ENCODE results near the gene FOXK2.
"Not testable (repeated sequence)": the region's sequence is repeated elsewhere in the genome, so short reads cannot be mapped to it uniquely, and the experiment has no call there.

- TF ChIP-seq, protein P1, sequence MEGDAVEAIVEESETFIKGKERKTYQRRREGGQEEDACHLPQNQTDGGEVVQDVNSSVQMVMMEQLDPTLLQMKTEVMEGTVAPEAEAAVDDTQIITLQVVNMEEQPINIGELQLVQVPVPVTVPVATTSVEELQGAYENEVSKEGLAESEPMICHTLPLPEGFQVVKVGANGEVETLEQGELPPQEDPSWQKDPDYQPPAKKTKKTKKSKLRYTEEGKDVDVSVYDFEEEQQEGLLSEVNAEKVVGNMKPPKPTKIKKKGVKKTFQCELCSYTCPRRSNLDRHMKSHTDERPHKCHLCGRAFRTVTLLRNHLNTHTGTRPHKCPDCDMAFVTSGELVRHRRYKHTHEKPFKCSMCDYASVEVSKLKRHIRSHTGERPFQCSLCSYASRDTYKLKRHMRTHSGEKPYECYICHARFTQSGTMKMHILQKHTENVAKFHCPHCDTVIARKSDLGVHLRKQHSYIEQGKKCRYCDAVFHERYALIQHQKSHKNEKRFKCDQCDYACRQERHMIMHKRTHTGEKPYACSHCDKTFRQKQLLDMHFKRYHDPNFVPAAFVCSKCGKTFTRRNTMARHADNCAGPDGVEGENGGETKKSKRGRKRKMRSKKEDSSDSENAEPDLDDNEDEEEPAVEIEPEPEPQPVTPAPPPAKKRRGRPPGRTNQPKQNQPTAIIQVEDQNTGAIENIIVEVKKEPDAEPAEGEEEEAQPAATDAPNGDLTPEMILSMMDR (IDR thresholded peaks at IDR 0.05) = not testable (repeated sequence)
- TF ChIP-seq POLR2A (IDR thresholded peaks at IDR 0.05) = not testable (repeated sequence)
Observed at GRCh38 chr17:82539076-82539475, 19.5 kb downstream of the FOXK2 start.

Data from thyroid gland (tissue), 4 donors.